Liver (tissue), 3 donors: Measurements from ENCODE around the gene GABPB1.

ENCODE experiments used
- RAD21 ChIP-seq, 2 donors: IDR thresholded peaks; 2 replicates each; pipeline ENCODE4 v1.6.1; 2016; ENCODE audit warnings: antibody characterized with exemption in 2 of 2, mild to moderate bottlenecking in 2 of 2
- TF ChIP-seq, protein P1 (sequence below): IDR thresholded peaks from 2 replicates; pipeline ENCODE4 v1.6.1; 2016; ENCODE audit warnings: antibody characterized with exemption
- TF ChIP-seq, protein P2 (sequence below): fragments of 150-350 bp; IDR thresholded peaks from 2 replicates; pipeline ENCODE4 v1.5.1; 2017; ENCODE audit warnings: improper control_type of control experiment, low read depth, low read length; ENCODE audit not compliant: missing input control
- donor health status: healthy.
- donor health status: healthy.

DNA sequence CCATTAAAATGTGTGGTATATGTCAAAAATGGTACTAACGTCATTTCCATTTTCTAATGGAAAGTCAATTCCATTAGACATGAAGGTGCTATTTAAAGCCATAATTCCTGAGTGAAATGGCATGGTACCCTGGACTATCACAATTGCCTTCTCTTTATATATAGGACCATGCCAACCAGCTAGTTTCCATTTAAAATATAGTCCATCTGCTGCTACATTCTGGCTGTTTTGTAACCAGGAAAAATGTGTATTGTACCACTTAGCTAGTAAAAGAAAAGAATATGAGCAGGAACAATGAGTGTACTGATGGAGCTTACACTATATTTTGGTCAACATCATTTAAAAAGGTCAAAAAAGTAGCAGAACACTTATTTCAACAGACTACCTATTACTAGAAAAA, 59.0 kb downstream of the GABPB1 start:
- TF ChIP-seq RAD21 (IDR thresholded peaks at IDR 0.05) = no peak
- TF ChIP-seq, protein P1, sequence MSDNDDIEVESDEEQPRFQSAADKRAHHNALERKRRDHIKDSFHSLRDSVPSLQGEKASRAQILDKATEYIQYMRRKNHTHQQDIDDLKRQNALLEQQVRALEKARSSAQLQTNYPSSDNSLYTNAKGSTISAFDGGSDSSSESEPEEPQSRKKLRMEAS = no peak
- TF ChIP-seq, protein P2, sequence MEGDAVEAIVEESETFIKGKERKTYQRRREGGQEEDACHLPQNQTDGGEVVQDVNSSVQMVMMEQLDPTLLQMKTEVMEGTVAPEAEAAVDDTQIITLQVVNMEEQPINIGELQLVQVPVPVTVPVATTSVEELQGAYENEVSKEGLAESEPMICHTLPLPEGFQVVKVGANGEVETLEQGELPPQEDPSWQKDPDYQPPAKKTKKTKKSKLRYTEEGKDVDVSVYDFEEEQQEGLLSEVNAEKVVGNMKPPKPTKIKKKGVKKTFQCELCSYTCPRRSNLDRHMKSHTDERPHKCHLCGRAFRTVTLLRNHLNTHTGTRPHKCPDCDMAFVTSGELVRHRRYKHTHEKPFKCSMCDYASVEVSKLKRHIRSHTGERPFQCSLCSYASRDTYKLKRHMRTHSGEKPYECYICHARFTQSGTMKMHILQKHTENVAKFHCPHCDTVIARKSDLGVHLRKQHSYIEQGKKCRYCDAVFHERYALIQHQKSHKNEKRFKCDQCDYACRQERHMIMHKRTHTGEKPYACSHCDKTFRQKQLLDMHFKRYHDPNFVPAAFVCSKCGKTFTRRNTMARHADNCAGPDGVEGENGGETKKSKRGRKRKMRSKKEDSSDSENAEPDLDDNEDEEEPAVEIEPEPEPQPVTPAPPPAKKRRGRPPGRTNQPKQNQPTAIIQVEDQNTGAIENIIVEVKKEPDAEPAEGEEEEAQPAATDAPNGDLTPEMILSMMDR = no peak
